GM18507 (cell line): ENCODE results near the gene THBS3.
A peak's percentile ranks its signal among the peaks of the same experiment; 100 is the strongest.

Source experiments
- DNase-seq: peaks from one replicate; pipeline ENCODE4 v3.0.0; 2011; ENCODE audit warnings: low read depth; ENCODE audit not compliant: insufficient read length; ENCODE audit errors: extremely low spot score
- FAIRE-seq: peaks from 2 replicates; lab custom pipeline; 2011; peaks lifted over from hg19 to GRCh38; lab: Jason Lieb, UNC

The THBS3 gene

GRCh38 chr1:155179112-155180031 is 28.3 kb downstream of the THBS3 start:
- DNase-seq (no peak), FAIRE-seq (no peak)

- DNase-seq (no peak), FAIRE-seq (no peak)
Measured at GRCh38 chr1:155178441-155179111, 29.1 kb downstream of the THBS3 start.

DNA sequence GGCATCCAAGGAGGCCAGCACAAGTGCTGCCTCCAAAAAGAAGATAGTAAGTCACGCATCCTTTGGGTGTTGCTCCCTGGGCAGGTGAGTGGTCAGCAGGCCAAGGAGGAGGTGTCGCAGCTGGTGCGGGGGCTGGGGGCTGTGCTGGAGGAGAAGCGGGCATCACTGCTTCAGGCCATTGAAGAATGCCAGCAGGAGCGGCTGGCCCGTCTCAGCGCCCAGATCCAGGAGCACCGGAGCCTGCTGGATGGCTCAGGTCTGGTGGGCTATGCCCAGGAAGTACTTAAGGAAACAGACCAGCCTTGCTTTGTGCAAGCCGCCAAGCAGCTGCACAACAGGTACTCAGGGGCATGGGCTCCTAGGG is 29.8 kb downstream of the THBS3 start:
- no peak for DNase-seq
- FAIRE-seq: no peak

DNA sequence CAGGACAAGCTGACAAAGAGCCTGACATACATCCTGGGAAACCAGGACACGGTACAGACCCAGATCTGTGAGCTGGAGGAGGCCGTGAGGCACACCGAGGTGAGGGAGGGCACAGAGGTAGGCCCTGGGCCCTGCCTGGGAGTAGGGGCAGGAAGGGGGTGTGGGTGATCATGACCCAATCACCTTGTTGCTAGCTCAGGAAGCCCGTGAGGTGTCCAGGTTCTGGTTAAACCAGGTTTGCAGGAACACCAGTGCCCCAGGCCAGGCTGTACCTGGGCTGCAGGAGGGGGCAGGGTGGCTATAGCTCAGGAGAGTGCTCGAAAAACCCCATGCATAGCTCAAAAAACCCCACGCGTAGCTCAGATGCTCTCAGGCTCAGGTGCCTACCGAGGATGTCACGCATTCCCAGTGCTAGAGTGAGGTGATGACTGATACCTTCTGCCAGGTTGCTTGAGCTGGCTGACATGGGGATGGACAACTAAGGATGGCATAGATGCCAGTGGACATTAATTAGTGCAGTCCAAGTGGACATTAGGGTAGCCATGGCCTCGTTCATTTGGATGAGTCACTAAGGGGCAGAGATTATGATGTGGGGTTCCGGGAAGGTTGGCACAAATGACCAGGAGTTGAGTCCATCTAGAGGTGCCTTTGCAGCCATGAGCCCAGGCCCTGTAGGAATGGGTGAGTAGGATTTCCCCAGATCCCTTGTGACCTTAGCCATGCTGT is 30.3 kb downstream of the THBS3 start:
- FAIRE-seq (no peak), DNase-seq (no peak)

DNA sequence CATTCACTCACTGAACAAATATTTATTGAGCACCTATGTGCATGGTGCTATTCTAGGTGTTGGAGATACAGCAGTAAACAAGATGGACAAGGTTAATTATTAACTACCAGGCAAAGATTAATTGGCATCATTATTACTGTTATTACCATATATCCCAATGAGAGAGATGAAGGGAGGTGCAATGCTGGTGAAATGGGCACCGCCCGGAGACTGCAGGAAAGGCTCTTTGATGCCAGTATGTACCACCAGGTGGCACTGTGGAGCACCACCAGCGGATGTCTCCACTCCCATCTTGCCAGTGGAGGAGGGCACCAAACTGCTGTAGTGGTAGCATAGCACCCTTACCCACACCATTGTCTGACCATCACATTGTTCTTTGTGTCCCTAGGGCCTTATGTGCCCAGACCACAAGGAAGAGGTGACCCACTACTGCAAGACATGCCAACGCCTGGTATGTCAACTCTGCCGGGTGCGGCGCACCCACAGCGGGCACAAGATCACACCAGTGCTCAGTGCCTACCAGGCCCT is 31.1 kb downstream of the THBS3 start:
- DNase-seq (peak; percentile 78), FAIRE-seq (peak; percentile 95)

DNA sequence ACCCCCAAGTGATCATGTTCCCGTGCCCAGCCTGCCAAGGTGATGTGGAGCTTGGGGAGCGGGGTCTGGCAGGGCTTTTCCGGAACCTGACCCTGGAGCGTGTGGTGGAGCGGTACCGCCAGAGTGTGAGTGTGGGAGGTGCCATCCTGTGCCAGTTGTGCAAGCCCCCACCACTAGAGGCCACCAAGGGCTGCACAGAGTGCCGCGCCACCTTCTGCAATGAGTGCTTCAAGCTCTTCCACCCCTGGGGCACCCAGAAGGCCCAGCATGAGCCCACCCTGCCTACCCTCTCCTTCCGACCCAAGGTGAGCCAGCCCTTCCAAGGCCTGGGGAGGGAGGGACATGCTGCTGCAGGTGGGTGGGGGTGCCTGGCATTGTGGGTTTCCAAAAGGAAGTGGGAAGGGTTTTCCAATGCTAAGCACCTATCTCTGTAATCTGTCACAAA is 31.7 kb downstream of the THBS3 start:
- FAIRE-seq (no peak), DNase-seq (no peak)

DNA sequence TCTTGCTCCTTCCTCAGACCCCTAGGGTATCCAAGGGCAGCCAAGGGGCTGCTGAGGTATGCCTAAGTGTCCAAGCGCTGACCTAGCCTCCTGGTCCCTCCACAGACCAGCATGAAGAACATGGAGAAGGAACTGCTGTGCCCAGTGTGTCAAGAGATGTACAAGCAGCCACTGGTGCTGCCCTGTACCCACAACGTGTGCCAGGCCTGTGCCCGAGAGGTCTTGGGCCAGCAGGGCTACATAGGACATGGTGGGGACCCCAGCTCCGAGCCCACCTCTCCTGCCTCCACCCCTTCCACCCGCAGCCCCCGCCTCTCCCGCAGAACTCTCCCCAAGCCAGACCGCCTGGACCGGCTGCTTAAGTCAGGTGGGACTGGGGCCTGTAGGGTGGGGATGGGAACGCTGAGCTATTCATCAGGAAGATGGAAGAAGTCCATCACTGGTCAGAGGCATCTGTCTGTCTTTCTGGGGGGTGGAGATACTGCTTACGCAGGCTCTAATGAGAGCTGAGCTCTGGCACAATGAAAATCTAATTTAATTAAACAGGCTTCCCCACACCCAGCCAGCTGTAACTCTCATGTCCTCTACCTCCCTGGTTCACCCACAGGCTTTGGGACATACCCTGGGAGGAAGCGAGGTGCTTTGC is 32.3 kb downstream of the THBS3 start:
- no peak for FAIRE-seq
- no peak for DNase-seq

DNA sequence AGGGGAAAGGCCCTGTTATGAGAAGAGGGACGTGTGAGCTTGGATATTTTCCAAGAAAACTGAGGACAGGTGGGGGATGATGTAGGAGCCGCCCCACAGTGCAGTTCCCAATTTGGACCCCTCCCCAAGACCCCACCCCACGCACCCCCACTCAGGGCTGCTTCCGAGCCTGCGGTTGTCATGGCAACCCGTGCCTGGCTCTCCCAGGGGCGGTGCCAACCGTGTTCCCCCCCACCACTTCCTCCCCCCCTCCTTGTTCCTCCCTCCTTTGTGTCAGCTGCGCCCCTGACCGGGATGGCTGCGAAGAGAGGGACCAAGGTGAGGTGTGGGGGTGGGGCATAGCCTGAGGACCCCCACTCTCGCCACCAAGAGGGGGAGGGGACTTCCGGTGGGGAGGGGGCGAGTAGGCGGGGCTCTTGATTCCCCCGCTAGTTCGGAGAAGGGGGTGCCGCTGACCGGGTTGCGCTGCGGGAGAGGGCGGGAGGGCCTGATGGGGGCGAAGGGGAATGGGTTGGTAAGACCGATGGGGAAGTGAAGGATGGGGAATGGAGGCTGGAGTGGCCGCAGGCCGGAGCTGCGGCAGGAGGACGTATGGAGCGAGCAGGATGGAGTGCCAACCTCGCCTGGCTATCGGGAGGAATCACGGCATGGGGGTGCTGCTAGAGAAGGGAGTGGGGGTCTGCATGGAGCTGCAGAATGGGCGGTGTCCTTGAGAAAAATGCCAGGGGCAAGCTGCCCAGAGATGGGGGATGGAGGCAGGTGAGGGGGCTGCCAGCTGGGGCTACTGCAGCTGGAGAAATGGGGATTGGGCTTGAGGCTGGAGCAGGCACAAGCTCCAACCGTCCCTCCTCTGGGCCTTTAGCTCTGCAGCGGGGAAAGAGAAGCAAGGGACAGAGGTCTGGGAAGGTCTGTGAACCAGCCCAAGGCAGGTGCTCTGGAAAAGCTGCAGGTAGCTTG is 33.1 kb downstream of the THBS3 start:
- DNase-seq (no peak), FAIRE-seq (no peak)

DNA sequence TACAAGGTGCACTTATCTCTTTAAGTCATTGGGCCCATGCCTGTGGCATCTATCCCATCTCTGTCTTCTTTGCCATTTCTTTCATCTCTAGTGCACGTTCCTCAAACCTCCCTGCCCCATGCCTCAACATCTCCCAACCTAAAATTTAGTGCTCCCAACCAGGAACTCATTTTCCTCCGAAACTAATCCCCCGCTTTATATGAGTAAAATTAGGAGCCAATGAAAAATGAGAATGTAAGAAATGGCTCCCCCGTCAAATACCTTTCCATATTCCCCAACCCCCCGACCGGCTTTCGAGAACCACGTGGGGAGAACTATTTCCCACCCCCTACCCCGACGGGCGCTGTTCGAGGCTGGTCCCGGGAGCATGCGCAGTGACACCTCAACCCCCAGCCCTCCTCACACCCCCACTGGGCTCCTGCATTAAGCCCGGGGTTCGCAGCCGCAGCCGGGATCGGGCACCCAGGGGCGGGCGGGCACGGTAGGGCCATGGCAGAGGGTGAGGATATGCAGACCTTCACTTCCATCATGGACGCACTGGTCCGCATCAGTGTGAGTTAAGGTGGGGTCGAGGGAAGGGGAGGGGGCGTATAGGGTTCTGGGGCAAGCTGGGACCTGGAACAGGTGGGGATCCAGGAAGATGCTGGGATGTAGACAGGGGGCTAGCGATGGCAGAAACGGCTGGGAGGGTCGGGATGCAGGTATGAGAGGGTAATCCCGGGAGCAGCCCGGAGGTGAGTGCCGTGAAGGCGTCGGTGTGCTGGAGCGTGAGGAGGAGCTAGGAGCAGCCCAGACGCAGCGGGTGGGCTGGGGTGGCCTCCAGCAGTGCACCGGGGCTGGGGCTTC is 34.0 kb downstream of the THBS3 start, which contains the start of gene TRIM46:
TRIM46 (plus strand) TSS at position 372 of the 846 bp plus-strand sequence; CDS start at position 490, 118 bp downstream.
- peak; percentile 5 for FAIRE-seq

DNA sequence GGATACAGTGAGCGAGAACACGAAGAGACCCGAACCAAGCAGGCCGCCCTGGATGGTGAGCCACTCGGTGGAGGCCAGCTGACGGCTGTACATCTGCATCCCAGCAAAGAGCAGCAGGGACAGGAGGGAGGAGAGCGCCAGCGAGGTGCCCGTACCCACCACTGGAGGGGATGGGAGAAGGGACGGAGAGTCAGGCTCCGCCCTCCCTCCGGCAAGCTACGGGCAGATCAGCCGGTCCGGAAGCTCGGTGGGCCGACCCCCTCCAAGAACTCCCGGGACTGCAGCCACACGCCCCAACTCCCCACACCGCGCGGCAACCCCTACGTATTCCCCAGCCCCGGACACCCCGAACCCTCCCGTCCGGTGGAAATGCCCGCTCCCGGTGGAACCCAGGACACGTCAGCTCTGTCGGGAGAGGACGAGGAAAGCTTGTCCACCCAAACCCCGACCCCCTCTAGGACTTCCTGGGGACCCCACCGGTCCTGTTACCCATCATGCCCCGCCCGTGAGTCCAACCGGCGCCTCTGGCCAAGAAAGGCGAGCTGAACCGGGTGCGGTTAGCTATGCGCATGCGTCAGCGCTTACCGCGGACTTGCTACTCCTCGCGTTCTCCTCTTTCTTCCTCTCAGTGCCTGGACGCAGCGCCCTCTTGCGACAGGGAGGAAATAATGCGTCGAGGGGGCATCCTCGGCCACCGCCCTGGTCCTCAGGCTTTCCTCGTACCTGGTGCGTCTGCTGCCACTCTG is 34.8 kb downstream of the THBS3 start, which contains the start of gene KRTCAP2:
KRTCAP2 (minus strand) TSS at position 573 of the 746 bp plus-strand sequence; CDS start at position 493, 80 bp downstream.
- DNase-seq: peak; percentile 95
- peak; percentile 98 for FAIRE-seq

More for the DNA sequence above, 34.0 kb downstream of the THBS3 start, which contains the start of gene TRIM46:
- DNase-seq: no peak

DNA sequence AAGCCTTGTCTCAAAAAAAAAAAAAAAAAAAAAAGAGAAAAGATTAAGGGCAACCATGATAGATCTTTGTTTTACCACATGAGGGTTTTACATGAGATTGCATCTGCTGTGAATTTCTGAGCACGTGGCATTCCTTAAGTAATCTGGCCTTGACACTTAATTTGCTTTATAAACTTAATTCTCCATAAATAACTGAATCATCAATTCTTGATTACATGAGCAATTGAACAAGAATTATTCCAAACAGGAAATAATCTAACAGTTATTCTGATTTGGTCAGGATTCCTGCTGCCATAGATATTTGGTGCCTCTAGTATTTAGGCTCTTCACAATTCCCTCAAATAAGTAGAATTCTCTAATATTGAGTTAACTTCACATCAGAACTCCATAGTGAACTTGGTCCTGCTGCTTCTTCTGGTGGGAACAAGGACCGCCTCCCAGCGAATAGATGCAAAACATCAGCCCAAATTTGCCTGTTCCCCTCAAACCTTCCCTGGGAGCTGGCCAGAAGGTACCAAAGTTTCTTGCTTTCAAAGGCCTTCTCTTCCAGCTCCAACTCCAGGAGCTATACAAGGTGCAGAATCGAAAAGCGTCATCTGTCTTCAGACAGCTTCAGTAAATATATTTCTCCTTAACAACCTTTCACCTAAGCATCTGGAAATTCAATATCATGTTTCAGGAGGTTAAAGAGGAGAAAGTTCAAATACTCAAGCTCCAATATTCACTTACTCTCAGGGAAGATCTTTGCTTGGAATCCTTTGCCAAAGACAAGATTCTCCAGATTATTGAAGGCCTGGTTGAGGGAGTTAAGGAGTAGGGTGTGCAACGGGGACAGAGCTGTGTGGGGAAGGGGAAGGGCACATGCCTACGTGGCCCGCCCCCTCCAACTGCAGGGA is 35.6 kb downstream of the THBS3 start:
- FAIRE-seq (no peak), DNase-seq (no peak)

DNA sequence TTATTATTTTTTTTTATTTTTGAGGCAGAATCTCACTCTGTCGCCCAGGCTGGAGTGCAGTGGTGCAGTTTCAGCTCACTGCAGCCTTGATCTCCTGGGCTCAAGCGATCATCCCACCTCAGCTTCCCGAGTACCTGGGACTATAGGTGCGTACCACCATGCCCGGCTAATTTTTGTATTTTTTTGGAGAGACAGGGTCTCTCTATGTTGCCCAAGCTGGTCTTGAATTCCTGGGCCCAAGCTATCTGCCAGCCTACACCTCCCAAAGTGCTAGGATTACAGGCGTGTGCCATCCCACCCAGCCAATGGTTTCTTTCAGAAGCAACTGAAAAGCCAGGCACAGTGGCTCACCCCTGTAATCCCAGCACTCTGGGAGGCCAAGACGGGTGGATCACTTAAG is 36.9 kb downstream of the THBS3 start:
- DNase-seq (no peak), FAIRE-seq (no peak)

GRCh38 chr1:155170101-155170785 is 37.5 kb downstream of the THBS3 start:
- FAIRE-seq: no peak
- no peak for DNase-seq

- FAIRE-seq: no peak
- DNase-seq: no peak
Measured at GRCh38 chr1:155169541-155169940, 38.2 kb downstream of the THBS3 start.
